Small intestine (tissue), 7 donors: ENCODE data around the gene OR1F1. TPM values are rescaled to one million over a fixed set of nuclear protein-coding genes. Genes with fewer than 3 reads are reported as not detected.

Source experiments
- DNase-seq, 2 donors: peaks; one replicate each; pipeline versions ENCODE4 v3.0.0 to v3.0.0-alpha.2; 2013
- FAIRE-seq: peaks from 2 replicates; lab custom pipeline; 2012; peaks lifted over from hg19 to GRCh38; lab: Jason Lieb, UNC
- H3K27ac ChIP-seq, 3 donors: one replicate each; pipeline ENCODE4 v1.5.1; 2013; ENCODE audit warnings: low read length in 2 of 3, mild to moderate bottlenecking in 2 of 3, control low read depth in 1 of 3, inconsistent platforms in 1 of 3, low read depth in 1 of 3, moderate library complexity in 1 of 3
- H3K27me3 ChIP-seq, 3 donors: one replicate each; pipeline ENCODE4 v1.6.1; 2013; ENCODE audit warnings: low read length in 3 of 3, inconsistent platforms in 1 of 3; ENCODE audit not compliant: control insufficient read depth in 3 of 3, insufficient read depth in 3 of 3
- H3K36me3 ChIP-seq, 3 donors: one replicate each; pipeline ENCODE4 v1.6.1; 2013; ENCODE audit warnings: low read length in 3 of 3, inconsistent platforms in 1 of 3, low read depth in 1 of 3, mild to moderate bottlenecking in 1 of 3, moderate library complexity in 1 of 3; ENCODE audit not compliant: control insufficient read depth in 3 of 3, insufficient read depth in 2 of 3
- H3K4me1 ChIP-seq, 3 donors: one replicate each; pipeline ENCODE4 v1.6.1; 2013; ENCODE audit warnings: low read length in 2 of 3, inconsistent platforms in 1 of 3, low read depth in 1 of 3, mild to moderate bottlenecking in 1 of 3, moderate library complexity in 1 of 3; ENCODE audit not compliant: control insufficient read depth in 3 of 3, insufficient read depth in 2 of 3
- H3K4me3 ChIP-seq, 3 donors: one replicate each; pipeline ENCODE4 v1.5.1; 2013; ENCODE audit warnings: low read length in 3 of 3, control low read depth in 1 of 3, inconsistent platforms in 1 of 3, low read depth in 1 of 3, mild to moderate bottlenecking in 1 of 3, moderate library complexity in 1 of 3
- H3K9me3 ChIP-seq, 2 donors: one replicate each; pipeline ENCODE4 v1.6.1; 2013; ENCODE audit warnings: low read depth in 1 of 2, low read length in 1 of 2; ENCODE audit not compliant: control insufficient read depth in 2 of 2, insufficient read depth in 1 of 2
- WGBS, 3 donors: extraction: QIAGEN DNeasy Blood & Tissue Kit; methylation state at CpG; one replicate each; pipeline ENCODE4 v1.1.7; 2013; 5-methylcytosine and 5-hydroxymethylcytosine counted together
- polyA plus RNA-seq, 4 donors: library from polyadenylated mRNA; stranded (reverse) in 3 of 4; unstranded in 1 of 4; fragments of 200-250 nt in 3 of 4; fragments of 120-200 nt in 1 of 4; gene quantifications; one replicate each; pipeline versions ENCODE4 v1.2.1 to v1.2.3, GENCODE V29; 2013
- donor health status: healthy with polysubstance abuse.
- donor health status: control.
- donor health status: control.
- donor health status: Bipolar disorder and iron deficiency.
- donor health status: healthy.

OR1F1 gene
- polyA plus RNA-seq, 4 donors: not detected

DNA sequence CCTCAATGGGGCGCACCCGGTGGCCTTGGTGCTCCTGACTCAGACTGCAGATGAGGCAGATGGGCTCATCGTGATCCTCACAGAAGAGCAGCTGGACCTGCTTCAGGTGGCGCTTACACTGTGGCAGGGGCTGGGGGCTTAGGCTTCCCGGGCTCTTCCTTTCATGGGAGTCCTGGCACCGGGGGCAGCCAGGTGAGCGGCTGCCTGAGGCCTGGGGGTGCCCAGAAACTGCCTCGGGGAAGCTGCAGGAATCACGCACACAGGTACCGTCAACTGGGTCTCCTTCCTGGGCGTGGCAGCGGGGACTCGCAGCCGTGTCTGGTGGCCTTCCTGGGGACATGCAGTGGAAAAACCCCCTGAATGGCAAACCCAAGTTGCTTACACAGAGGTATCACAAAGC is 61.4 kb downstream of the OR1F1 start:
- Histone ChIP-seq H3K4me3 (no peak overlapping the region), H3K27me3 (peaks cover 0 to 18% (median 0%) of the 10 kb centered on the region in 3 donors), H3K9me3 (no peaks in the 10 kb centered on the region), H3K4me1 (no peaks in the 10 kb centered on the region), H3K27ac (no peak overlapping the region), H3K36me3 (no peaks in the 10 kb centered on the region)
- no peak for FAIRE-seq
- WGBS, 3 donors: 79 to 85% (median 83%) methylated on average over 14 of the region's 14 CpGs
- DNase-seq: no peak

DNA sequence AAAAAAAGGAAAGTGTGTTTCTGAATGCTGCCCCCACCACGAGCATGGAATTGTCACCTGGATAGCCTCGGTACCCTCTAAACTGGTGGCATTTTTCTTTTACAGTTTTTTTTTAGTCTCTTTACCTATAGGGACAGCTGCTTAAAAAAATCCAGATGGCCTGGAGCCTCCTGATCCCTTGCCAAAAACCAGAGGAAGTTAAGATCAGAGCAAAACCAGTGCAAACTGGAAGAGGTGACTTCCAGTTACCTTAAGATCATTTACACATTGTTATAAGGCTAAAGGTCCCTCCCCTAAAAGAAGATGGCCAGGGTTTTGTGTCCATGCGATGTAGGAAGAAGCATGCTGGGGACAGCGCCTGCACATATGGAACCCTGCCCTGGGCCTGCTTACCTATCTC is 65.0 kb downstream of the OR1F1 start:
- peaks cover 0 to 23% (median 0%) of the 10 kb centered on the region in 3 donors for H3K27me3 ChIP-seq
- no peaks in the 10 kb centered on the region for H3K9me3 ChIP-seq
- no peaks in the 10 kb centered on the region for H3K36me3 ChIP-seq
- no peak for FAIRE-seq
- DNase-seq: no peak
- 68 to 85% (median 81%) methylated on average over 4 of the region's 4 CpGs for WGBS, 3 donors
- H3K4me1 ChIP-seq: no peaks in the 10 kb centered on the region
- H3K4me3 ChIP-seq: no peak overlapping the region
- no peak overlapping the region for H3K27ac ChIP-seq

DNA sequence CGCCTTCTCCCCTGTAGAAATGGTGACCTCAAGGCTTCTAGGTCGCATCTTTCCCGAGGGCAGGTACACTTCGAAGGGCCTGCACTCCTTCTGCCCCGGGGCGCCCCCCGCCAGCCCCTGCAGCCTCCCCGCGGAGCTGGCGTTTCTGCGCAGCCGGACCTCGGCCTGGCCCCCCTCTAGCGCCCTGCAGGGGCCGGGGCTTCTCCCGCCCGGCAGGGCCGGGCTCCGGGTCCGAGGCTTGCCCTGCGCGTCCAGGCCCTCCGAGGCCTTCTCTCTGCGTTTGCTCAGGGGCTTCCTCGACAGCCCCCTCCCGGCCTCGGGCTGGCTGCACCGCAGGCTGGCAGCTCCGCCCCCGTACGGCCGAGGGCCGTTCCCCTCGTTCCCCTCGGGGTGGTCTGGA is 66.3 kb downstream of the OR1F1 start:
- Histone ChIP-seq H3K4me3 (no peak overlapping the region), H3K27ac (no peak overlapping the region), H3K36me3 (no peaks in the 10 kb centered on the region), H3K27me3 (peaks cover 0 to 20% (median 0%) of the 10 kb centered on the region in 3 donors), H3K4me1 (no peaks in the 10 kb centered on the region), H3K9me3 (no peaks in the 10 kb centered on the region)
- WGBS, 3 donors: 44 to 66% (median 49%) methylated on average over 27 to 35 of the region's 35 CpGs
- FAIRE-seq (no peak), DNase-seq (no peak)

Other genes starting within 250 kb of the OR1F1 start
- under 1 TPM in 3 of 4 donors, not detected in 1; 0.15 to 0.54 (median 0.47) TPM for gene KREMEN2, start 223.9 kb upstream of the OR1F1 start, polyA plus RNA-seq
- 10 to 100 TPM in 2 of 4 donors, 1 to 10 TPM in 2; 1.4 to 19.4 (median 6.9) TPM for gene PAQR4, start 218.9 kb upstream of the OR1F1 start, polyA plus RNA-seq
- gene PKMYT1, start 207.8 kb upstream of the OR1F1 start, polyA plus RNA-seq: 10 to 100 TPM in 2 of 4 donors, 1 to 10 TPM in 2; 2.5 to 24.7 (median 7.0) TPM
- 1 to 10 TPM in 2 of 4 donors, under 1 TPM in 2; 0.76 to 2.7 (median 0.99) TPM for gene CLDN9, start 175.3 kb upstream of the OR1F1 start, polyA plus RNA-seq
- 10 to 100 TPM in 1 of 4 donors, under 1 TPM in 1, not detected in 2; 0.04 to 24.4 TPM for gene CLDN6, start 170.0 kb upstream of the OR1F1 start, polyA plus RNA-seq
- 100 to 1,000 TPM in 2 of 4 donors, 10 to 100 TPM in 2; 27.4 to 259 (median 80.2) TPM for gene TNFRSF12A, start 167.8 kb upstream of the OR1F1 start, polyA plus RNA-seq
- gene HCFC1R1, start 164.3 kb upstream of the OR1F1 start, polyA plus RNA-seq: 100 to 1,000 TPM in 1 of 4 donors, 10 to 100 TPM in 3; 51.5 to 119 (median 57.0) TPM
- gene THOC6, start 164.2 kb upstream of the OR1F1 start, polyA plus RNA-seq: 10 to 100 TPM; 35.9 to 51.4 (median 45.0) TPM
- 10 to 100 TPM; 19.1 to 47.8 (median 33.5) TPM for gene BICDL2, start 151.3 kb upstream of the OR1F1 start, polyA plus RNA-seq
- 1 to 10 TPM in 1 of 4 donors, under 1 TPM in 3; 0.54 to 3.4 (median 0.78) TPM for gene MMP25, start 141.6 kb upstream of the OR1F1 start, polyA plus RNA-seq
- gene IL32, start 122.6 kb upstream of the OR1F1 start, polyA plus RNA-seq: 1,000 to 10,000 TPM in 1 of 4 donors, 100 to 1,000 TPM in 3; 127 to 1,061 (median 507) TPM
- under 1 TPM in 2 of 4 donors, not detected in 2; 0.03 to 0.46 TPM for gene ZSCAN10, start 88.9 kb upstream of the OR1F1 start, polyA plus RNA-seq
- gene ZNF205, start 75.6 kb upstream of the OR1F1 start, polyA plus RNA-seq: 10 to 100 TPM; 12.7 to 17.7 (median 16.2) TPM
- gene ZNF213, start 53.2 kb upstream of the OR1F1 start, polyA plus RNA-seq: 10 to 100 TPM; 10.8 to 12.8 (median 11.8) TPM
- 10 to 100 TPM in 1 of 4 donors, 1 to 10 TPM in 3; 3.8 to 10.1 (median 4.8) TPM for gene ZNF200, start 47.0 kb downstream of the OR1F1 start, polyA plus RNA-seq
- under 1 TPM in 2 of 4 donors, not detected in 2; 0.49 to 0.58 TPM for gene MEFV, start 68.4 kb downstream of the OR1F1 start, polyA plus RNA-seq
- 10 to 100 TPM; 11.0 to 45.3 (median 14.2) TPM for gene ZNF263, start 95.3 kb downstream of the OR1F1 start, polyA plus RNA-seq
- 10 to 100 TPM in 1 of 4 donors, 1 to 10 TPM in 2, under 1 TPM in 1; 0.89 to 10.2 (median 1.9) TPM for gene TIGD7, start 117.2 kb downstream of the OR1F1 start, polyA plus RNA-seq
- 10 to 100 TPM; 12.2 to 41.7 (median 17.0) TPM for gene ZNF75A, start 117.3 kb downstream of the OR1F1 start, polyA plus RNA-seq
- gene OR2C1, start 167.7 kb downstream of the OR1F1 start, polyA plus RNA-seq: under 1 TPM in 2 of 4 donors, not detected in 2; 0.04 to 0.13 TPM
- 10 to 100 TPM in 3 of 4 donors, 1 to 10 TPM in 1; 7.2 to 15.2 (median 11.9) TPM for gene ZSCAN32, start 212.8 kb downstream of the OR1F1 start, polyA plus RNA-seq
- 10 to 100 TPM in 1 of 4 donors, 1 to 10 TPM in 3; 3.0 to 11.5 (median 4.7) TPM for gene ZNF174, start 213.0 kb downstream of the OR1F1 start, polyA plus RNA-seq